ENCODE results near the gene ZC3H12D.
"Not testable (repeated sequence)": the region's sequence is repeated elsewhere in the genome, so short reads cannot be mapped to it uniquely, and the experiment has no call there.

The ZC3H12D gene

GRCh38 chr6:149445573-149445972 lies 39.2 kb downstream of the ZC3H12D start:
- H3K4me3 ChIP-seq (ENCODE audit: low read depth, low read length, poor library complexity, severe bottlenecking) = no peak overlapping the region
- H3K36me3 ChIP-seq (ENCODE audit: insufficient read depth, low read length) = peaks cover 10% of the 10 kb centered on the region; the same call in 1 of the 2 replicates
- no peak overlapping the region for H3K4me2 ChIP-seq (ENCODE audit: low read length)
- H3F3A ChIP-seq (ENCODE audit: insufficient read depth, low read length) = no peaks in the 10 kb centered on the region
- H3K79me2 ChIP-seq (ENCODE audit: insufficient read depth, low read length) = no peaks in the 10 kb centered on the region
- no peak overlapping the region for H2AFZ ChIP-seq (ENCODE audit: low read length)
- H3K27me3 ChIP-seq (ENCODE audit: insufficient read depth, low read length) = no peaks in the 10 kb centered on the region
- no peaks in the 10 kb centered on the region for H3K9me3 ChIP-seq (ENCODE audit: low read length)
- no peak overlapping the region for H3K27ac ChIP-seq (ENCODE audit: low read depth, low read length, poor library complexity, severe bottlenecking)
- no peak for TF ChIP-seq EZH2 (IDR thresholded peaks at IDR 0.05; ENCODE audit: borderline replicate concordance, low read length)
- no peak overlapping the region for H3K9ac ChIP-seq (ENCODE audit: low read length)
- peaks cover 5% of the 10 kb centered on the region for H3K4me1 ChIP-seq (ENCODE audit: insufficient read depth, low read length, severe bottlenecking)
- no peaks in the 10 kb centered on the region for H3K9me2 ChIP-seq (ENCODE audit: low read depth, low read length)
- no peaks in the 10 kb centered on the region for H4K20me1 ChIP-seq (ENCODE audit: insufficient read depth, low read length)

GRCh38 chr6:149445095-149445466 lies 39.7 kb downstream of the ZC3H12D start:
- Histone ChIP-seq H3K79me2 (ENCODE audit: insufficient read depth, low read length) (no peaks in the 10 kb centered on the region), H3K4me2 (ENCODE audit: low read length) (no peak overlapping the region), H3K9me2 (ENCODE audit: low read depth, low read length) (no peaks in the 10 kb centered on the region), H3K9me3 (ENCODE audit: low read length) (no peaks in the 10 kb centered on the region), H3K27ac (ENCODE audit: low read depth, low read length, poor library complexity, severe bottlenecking) (no peak overlapping the region), H3K27me3 (ENCODE audit: insufficient read depth, low read length) (no peaks in the 10 kb centered on the region), H2AFZ (ENCODE audit: low read length) (no peak overlapping the region), H3K4me3 (ENCODE audit: low read depth, low read length, poor library complexity, severe bottlenecking) (no peak overlapping the region), H3K9ac (ENCODE audit: low read length) (no peak overlapping the region), H3F3A (ENCODE audit: insufficient read depth, low read length) (no peaks in the 10 kb centered on the region), H3K4me1 (ENCODE audit: insufficient read depth, low read length, severe bottlenecking) (peaks cover 5% of the 10 kb centered on the region), H4K20me1 (ENCODE audit: insufficient read depth, low read length) (no peaks in the 10 kb centered on the region), H3K36me3 (ENCODE audit: insufficient read depth, low read length) (peaks cover 5% of the 10 kb centered on the region; the same call in 1 of the 2 replicates)
- TF ChIP-seq EZH2 (IDR thresholded peaks at IDR 0.05; ENCODE audit: borderline replicate concordance, low read length) (no peak), CTCF (IDR thresholded peaks at IDR 0.05; ENCODE audit: low read length) (no peak)

GRCh38 chr6:149444360-149445094 lies 40.3 kb downstream of the ZC3H12D start:
- H3K27ac ChIP-seq (ENCODE audit: low read depth, low read length, poor library complexity, severe bottlenecking); H2AFZ ChIP-seq (ENCODE audit: low read length); H3K36me3 ChIP-seq (ENCODE audit: insufficient read depth, low read length): not testable (repeated sequence)

GRCh38 chr6:149443411-149444181 lies 41.2 kb downstream of the ZC3H12D start:
- H3K9me2 ChIP-seq (ENCODE audit: low read depth, low read length) = no peaks in the 10 kb centered on the region
- no peak overlapping the region for H3K4me3 ChIP-seq (ENCODE audit: low read depth, low read length, poor library complexity, severe bottlenecking)
- no peaks in the 10 kb centered on the region for H4K20me1 ChIP-seq (ENCODE audit: insufficient read depth, low read length)
- H3K27ac ChIP-seq (ENCODE audit: low read depth, low read length, poor library complexity, severe bottlenecking) = no peak overlapping the region
- H3K9ac ChIP-seq (ENCODE audit: low read length) = no peak overlapping the region
- no peaks in the 10 kb centered on the region for H3K79me2 ChIP-seq (ENCODE audit: insufficient read depth, low read length)
- H3F3A ChIP-seq (ENCODE audit: insufficient read depth, low read length) = no peaks in the 10 kb centered on the region
- no peak overlapping the region for H2AFZ ChIP-seq (ENCODE audit: low read length)
- TF ChIP-seq CTCF (IDR thresholded peaks at IDR 0.05; ENCODE audit: low read length) (no peak), EZH2 (IDR thresholded peaks at IDR 0.05; ENCODE audit: borderline replicate concordance, low read length) (no peak)
- no peak overlapping the region for H3K4me2 ChIP-seq (ENCODE audit: low read length)
- no peaks in the 10 kb centered on the region for H3K9me3 ChIP-seq (ENCODE audit: low read length)
- peaks cover 5% of the 10 kb centered on the region for H3K4me1 ChIP-seq (ENCODE audit: insufficient read depth, low read length, severe bottlenecking)
- no peaks in the 10 kb centered on the region for H3K36me3 ChIP-seq (ENCODE audit: insufficient read depth, low read length)
- no peaks in the 10 kb centered on the region for H3K27me3 ChIP-seq (ENCODE audit: insufficient read depth, low read length)

More at GRCh38 chr6:149444360-149445094, 40.3 kb downstream of the ZC3H12D start:
- not testable (repeated sequence) for H3K79me2 ChIP-seq (ENCODE audit: insufficient read depth, low read length); H3K4me2 ChIP-seq (ENCODE audit: low read length); H3K27me3 ChIP-seq (ENCODE audit: insufficient read depth, low read length); H3K9me3 ChIP-seq (ENCODE audit: low read length); H3K9ac ChIP-seq (ENCODE audit: low read length); H4K20me1 ChIP-seq (ENCODE audit: insufficient read depth, low read length); H3K4me3 ChIP-seq (ENCODE audit: low read depth, low read length, poor library complexity, severe bottlenecking); H3F3A ChIP-seq (ENCODE audit: insufficient read depth, low read length); H3K4me1 ChIP-seq (ENCODE audit: insufficient read depth, low read length, severe bottlenecking); H3K9me2 ChIP-seq (ENCODE audit: low read depth, low read length)

Measured in OCI-LY1 (cell line).